NCI-H345 treated with DMSO at 0.1 percent for 48 hours (cell line): ENCODE results near the gene ISCU.

Source experiments
- DNase-seq: peaks from one replicate; lab custom pipeline; 2025; ENCODE audit not compliant: unreplicated experiment; lab: John Stamatoyannopoulos, UW

Gene ISCU

DNA sequence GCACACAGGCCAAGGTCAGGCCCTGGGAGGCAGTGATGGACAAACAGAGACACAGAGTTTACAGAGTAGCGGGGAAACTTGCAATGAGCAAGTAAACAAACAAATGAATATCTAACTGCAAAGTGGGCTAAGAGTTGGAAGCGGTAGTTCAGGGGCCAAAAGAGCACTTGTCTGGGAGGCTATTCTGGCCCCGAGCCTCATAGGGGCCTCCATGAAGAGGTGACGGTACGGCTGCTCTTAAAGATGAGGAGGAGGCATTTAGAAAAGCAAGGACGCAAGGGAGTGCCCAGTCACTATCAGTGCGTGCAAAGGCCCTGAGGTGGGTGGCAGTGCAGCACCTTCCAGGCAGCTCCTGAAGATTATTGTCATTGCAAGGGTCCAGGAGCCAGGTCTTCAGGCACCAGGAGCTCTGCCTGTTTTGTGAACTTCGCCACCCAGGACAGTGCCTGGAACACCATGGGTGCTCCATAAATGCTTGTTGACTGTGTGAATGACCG, 39.9 kb downstream of the ISCU start:
- no peak for DNase-seq

- no peak for DNase-seq
These were observed 40.7 kb downstream of the ISCU start for GRCh38 chr12:108602976-108603704.

DNA sequence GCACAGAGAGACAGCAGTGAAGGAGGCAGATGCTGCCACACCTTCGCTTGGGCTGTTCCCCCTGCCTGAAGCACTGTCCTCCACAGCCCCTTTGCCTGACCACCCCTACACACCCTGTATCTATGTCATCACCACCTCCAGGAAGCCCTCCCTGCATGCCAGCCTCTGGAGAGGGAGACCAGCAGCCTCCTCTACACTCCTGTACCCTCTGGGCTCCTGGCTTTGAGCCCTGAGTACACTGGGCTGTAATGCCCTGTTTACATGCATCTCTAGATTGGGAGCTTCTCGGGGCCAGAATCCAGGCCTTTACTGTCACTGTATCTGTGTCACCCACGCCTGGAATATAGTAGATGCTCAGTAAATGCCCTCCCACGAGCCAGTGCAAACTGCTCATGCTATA, 41.3 kb downstream of the ISCU start:
- DNase-seq, result no peak

DNA sequence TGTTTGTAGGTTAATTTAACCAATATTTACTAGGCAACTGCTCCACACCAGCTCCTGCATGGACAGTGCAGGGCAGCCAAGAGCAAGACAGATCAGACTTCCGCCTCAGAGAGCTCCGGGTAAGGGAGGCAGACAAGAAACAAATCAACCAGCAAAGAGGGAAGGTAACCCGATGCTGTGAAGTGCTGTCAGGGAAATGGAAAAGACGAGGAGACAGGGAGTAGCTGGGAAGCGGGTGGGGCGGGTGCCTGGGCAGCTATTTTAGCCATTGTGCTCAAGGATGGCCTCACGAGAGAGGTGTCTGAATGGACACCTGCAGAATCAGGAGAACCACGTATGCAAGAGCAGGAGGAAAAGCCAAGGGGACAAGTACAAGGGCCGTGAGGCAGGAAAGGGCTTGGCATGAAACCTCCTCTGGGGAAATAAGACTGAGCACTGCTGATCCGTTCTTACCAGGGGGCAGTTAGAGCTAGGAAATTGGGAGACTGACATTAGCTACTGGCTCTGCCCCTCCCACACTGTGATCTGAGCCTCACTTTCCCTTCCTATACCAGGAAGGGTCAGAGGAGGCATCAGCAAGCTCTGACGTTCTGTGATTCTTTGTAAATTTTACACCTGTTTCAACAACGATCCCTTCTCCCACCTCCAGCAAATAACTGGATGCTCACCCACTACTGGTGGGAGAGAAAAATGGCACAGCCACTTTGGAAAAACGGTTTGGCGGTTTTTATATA, 42.0 kb downstream of the ISCU start:
- DNase-seq, result no peak

GRCh38 chr12:108605000-108605689, 42.7 kb downstream of the ISCU start:
- DNase-seq, result no peak

DNA sequence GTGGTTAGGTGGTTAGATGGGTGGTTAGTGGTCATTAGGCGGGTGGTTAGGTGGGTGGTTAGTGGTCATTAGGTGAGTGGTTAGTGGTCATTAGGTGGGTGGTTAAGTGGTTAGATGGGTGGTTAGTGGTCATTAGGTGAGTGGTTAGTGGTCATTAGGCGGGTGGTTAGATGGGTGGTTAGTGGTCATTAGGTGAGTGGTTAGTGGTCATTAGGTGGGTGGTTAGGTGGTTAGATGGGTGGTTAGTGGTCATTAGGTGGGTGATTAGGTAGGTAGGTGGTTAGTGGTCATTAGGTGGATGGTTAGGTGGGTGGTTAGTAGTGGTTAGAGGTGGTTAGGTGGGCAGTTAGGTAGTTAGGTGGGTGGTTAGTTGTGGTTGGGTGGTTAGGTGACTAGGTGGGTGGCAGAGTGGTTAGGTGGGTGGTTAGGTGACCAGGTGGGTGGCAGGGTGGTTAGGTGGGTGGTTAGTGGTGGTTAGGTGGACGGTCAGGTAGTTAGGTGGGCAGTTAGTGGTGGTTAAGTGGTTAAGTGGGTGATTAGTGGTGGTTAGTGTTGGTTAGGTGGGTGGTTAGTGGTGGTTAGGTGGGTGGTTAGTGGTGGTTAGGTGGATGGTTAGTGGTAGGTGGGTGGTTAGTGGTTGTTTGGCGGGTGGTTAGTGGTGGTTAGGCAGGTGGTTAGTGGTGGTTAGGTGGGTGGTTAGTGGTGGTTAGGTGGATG, 43.5 kb downstream of the ISCU start:
- DNase-seq, result no peak

- no peak for DNase-seq
These were observed 44.1 kb downstream of the ISCU start for GRCh38 chr12:108606492-108606891.

DNA sequence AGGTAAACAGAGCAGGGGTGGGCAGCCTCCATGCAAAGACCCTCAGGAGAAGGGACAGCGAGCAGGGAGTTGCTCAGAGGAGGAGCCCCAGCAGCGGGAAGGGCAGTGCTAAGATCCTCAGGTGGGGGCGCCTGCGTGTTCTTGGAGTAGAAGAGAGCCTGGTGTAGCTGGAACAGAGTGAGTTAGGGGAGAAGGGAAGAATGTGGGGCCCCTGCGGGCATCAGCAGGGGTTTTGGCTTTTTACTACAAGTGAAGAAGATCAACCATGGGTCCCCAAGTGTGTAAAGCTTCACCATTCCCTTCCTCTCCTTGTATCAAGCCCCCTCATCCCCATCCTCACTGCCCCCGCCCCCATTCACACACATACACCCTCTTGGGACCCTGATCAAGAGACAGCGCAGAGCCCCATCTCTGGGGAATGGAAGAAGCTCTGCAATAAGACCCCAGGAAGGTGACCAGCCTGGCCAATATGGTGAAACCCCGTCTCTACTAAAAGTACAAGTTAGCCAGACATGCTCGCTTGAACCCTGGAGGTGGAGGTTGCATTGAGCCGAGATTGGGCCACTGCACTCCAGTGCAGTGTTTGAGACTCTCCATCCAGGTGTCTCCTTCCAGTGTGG, 45.7 kb downstream of the ISCU start:
- DNase-seq, result no peak

- DNase-seq, result no peak
These were observed 46.2 kb downstream of the ISCU start for GRCh38 chr12:108608616-108609015.

- no peak for DNase-seq
These were observed 47.3 kb downstream of the ISCU start for GRCh38 chr12:108609537-108610335.

- DNase-seq, result no peak
These were observed 48.0 kb downstream of the ISCU start for GRCh38 chr12:108610336-108610815.

- no peak for DNase-seq
These were observed 48.6 kb downstream of the ISCU start for GRCh38 chr12:108610856-108611605.

DNA sequence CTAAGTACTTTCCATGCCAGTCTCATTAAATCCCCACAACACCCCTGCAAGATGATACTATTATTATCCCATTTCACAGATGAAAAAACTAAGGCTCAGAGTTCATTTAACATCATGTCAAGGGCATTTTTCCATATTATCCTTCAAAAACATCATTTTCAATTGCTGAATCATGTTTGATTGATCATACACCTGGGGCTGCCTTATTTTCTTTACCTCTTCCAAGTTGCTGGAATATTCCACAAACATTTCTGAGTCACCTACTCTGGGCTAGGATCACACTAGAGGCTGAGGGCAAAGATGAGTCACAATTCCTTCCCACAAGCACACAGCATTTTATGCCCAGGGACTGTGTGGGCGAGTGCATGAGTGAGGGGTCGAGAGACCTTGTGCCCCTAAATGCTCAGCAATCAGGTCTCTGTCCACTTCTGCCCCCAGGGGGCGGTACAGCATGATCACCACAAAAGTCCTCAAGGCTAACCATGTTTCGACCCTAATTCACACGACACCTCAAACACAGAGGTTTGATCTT, 49.6 kb downstream of the ISCU start:
- no peak for DNase-seq

- DNase-seq, result no peak
These were observed 50.4 kb downstream of the ISCU start for GRCh38 chr12:108612788-108613282.

DNA sequence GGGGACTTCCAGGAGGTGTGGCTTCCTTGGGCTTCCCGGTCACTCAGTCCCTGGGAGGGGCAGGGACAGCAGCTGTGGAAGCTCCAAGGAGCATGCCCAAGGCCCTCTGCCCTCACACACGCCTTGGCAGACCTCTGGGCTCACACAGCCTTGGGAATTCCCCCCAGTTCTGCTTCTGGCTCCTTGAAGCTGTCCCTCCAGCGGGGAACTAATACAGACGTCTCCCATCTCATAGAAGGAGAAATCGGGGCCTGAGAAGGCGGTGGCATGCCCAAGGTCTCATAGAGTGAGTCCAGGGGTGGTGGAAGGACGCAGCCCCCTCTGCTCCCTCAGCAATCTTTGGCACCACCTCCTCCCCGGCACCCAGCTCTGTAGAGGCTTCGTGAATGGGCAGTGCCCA, 51.2 kb downstream of the ISCU start:
- no peak for DNase-seq

DNA sequence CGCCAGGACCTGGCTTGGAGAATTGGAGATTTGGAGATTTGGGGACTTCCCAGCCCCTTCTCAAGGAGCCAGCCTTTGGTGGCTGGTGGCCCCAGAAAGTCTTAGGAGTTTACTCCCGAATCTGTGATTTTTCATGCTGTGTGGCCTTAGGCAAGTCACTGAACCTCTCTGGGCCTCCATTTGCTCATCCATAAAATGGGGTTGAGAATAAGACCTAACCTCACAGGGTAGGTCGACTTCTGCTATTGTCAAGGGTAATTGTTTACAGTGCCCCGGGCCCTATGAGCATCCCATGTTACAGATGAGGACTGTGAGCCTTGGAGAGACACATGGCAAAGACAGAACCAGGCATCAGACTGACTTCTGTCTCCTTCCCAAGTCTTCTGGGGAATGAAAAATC, 51.6 kb downstream of the ISCU start:
- DNase-seq, result no peak

DNA sequence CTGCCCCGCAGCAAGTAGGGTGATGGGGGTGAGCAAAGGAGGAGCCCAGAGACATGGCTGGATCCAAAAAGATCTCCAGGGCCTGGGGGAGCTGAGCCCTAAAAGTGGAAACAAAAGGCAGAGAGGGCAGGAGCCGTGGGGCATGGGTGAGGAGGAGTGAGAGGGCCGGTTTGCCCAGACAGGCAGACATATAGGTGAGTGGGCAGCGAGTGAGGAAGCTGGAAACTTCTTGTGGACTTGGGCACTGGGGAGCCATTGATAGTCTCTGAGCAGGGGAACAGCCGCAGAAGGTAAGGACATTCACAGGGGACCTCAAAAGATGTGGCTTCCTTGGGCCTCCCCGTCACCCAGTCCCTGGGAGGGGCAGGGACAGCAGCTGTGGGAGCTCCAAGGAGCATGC, 52.2 kb downstream of the ISCU start:
- DNase-seq, result no peak

DNA sequence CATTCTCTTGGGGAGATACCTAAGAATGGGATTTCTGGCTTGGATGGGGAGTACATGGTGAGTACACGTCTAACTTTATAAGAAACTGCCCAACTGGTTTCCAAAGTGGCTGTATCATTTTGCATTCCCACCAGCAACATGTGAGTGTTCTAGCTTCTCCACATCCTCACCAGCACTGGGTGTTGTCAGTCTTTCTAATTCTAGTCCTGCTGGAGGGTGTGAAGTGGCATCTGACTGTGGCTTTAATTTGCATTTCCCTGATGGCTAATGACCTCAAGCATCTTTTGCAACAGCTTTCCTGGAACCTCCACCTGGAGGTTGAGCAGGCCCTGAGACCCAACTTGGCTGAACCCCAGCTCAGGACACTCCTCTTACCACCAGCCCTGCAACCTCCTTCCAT, 53.5 kb downstream of the ISCU start:
- no peak for DNase-seq

DNA sequence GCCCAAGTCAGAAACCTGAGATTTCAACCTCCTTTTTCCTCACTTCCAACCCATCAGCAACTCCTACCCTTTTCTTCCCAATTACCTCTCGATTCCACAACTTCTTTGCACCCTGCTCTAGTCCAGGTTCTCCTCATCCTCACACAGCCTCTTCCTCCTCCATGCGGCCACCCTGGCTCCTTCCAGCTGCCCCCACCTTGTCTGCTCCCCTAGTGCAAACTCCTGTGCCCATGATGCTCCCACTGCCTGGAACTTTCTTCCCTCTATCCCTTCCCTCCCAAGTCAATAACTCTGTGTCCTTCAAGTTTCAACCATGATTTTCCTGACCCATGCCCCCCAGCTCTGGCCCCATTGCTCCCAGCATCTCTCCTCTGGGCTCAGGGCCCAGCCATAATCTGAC, 54.0 kb downstream of the ISCU start:
- DNase-seq, result no peak
